ENCODE data around the gene SDK1.
A peak's percentile ranks its signal among the peaks of the same experiment; 100 is the strongest.

Gene SDK1

DNA sequence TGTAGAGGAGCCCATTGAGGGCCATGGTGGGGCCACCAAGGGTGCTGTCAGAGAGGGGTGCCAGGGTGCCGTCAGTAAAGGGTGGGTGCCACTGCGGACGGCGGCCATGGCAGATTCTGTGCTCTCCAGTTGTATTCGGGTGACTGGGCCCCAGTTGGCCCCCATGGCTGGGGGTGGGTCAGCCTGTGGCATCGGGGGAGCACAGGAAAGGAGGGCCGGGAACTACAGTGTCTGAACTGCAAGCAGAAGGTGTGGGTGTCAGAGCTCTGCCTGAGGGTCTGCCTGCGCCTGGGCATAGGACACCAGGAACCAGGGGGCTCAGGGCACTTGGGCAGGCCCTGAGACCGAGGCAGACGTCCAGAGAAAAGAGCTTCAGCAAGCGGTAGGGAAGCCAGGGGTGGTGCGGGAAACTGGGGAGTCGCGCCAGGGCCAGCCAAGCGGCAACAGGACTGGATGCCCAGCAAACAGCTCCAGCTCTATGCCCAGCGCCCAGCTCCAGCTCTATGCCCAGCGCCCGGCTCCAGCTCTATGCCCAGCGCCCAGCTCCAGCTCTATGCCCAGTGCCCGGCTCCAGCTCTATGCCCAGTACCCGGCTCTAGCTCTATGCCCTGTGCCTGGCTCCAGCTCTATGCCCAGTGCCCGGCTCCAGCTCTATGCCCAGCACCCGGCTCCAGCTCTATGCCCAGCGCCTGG is 878.8 kb downstream of the SDK1 start:
- H3K36me3 ChIP-seq (ENCODE audit: control insufficient read depth in 5 of 5, insufficient read depth in 5 of 5, low read length in 5 of 5) = peaks cover 0 to 4% (median 0%) of the 10 kb centered on the region in 5 donors
- H3K4me1 ChIP-seq (ENCODE audit: control insufficient read depth in 5 of 5, insufficient read depth in 5 of 5, low read length in 5 of 5) = no peaks in the 10 kb centered on the region
- no peaks in the 10 kb centered on the region for H3K27me3 ChIP-seq (ENCODE audit: control insufficient read depth in 5 of 5, insufficient read depth in 4 of 5, low read length in 5 of 5)
- peaks cover 0 to 3% (median 0%) of the 10 kb centered on the region in 5 donors for H3K9me3 ChIP-seq (ENCODE audit: control insufficient read depth in 5 of 5, low read length in 5 of 5)
- H3K27ac ChIP-seq (ENCODE audit: low read depth, low read length) = no peak overlapping the region
- H3K9ac ChIP-seq (ENCODE audit: low read length in 5 of 5) = no peak overlapping the region
- H3K4me3 ChIP-seq (ENCODE audit: low read depth in 1 of 5, low read length in 5 of 5) = no peak overlapping the region

DNA sequence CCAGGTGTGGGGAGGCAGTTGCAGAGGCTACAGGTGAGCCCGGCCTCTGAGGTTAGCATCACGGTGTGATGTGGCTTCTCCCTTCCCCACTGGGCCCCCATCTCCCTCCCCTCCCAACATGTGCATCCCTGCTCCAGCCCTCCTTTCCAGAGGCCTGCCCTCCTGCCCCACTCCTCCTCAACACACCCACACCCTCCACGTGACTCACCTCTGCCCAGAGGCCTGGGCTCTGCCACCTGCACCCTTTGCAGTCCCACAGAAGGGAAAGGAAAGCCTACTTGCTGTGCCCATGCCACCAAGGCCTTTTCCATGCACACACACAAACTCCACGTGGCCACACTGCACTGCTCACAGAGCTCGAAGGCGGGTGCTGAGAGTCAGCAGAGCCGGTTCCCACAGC is 880.4 kb downstream of the SDK1 start:
- no peaks in the 10 kb centered on the region for H3K27me3 ChIP-seq (ENCODE audit: control insufficient read depth in 5 of 5, insufficient read depth in 4 of 5, low read length in 5 of 5)
- H3K4me3 ChIP-seq (ENCODE audit: low read depth in 1 of 5, low read length in 5 of 5) = no peak overlapping the region
- H3K9ac ChIP-seq (ENCODE audit: low read length in 5 of 5) = no peak overlapping the region
- no peak overlapping the region for H3K27ac ChIP-seq (ENCODE audit: low read depth, low read length)
- no peaks in the 10 kb centered on the region for H3K4me1 ChIP-seq (ENCODE audit: control insufficient read depth in 5 of 5, insufficient read depth in 5 of 5, low read length in 5 of 5)
- H3K36me3 ChIP-seq (ENCODE audit: control insufficient read depth in 5 of 5, insufficient read depth in 5 of 5, low read length in 5 of 5) = peaks cover 0 to 4% (median 0%) of the 10 kb centered on the region in 5 donors
- peaks cover 0 to 3% (median 0%) of the 10 kb centered on the region in 5 donors for H3K9me3 ChIP-seq (ENCODE audit: control insufficient read depth in 5 of 5, low read length in 5 of 5)

DNA sequence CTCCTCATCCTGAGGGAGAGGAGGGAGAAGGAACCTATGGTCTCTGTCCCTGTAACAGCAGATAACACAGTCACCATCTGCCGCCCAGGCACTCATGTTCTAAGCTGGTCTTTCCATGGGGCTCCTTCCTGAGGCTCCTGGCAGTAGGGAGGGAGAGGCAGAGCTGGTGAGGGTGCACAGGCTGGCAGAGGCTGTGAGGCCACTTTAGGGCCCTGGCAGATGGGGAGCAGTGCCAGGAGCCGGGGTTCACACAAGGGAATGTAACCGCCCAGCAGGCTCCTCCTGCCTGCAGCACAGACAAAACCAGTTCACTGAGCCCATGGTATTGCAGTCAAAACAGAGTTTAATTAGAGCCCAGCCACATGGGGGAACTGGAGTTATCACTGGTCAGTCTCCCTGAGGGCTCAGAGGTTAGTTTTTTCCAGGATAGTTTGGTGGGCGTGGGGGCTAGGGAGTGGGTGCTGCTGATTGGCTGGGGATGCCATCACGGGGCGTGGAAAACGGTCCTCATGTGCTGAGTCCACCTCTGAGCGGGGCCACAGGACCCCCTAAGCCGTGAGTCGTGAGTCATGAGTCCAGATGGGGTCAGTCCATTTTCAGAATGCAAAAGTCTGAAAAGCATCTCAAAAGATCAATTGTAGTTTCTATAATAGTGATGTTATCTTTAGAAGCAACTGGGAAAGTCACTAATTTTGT is 881.7 kb downstream of the SDK1 start:
- no peaks in the 10 kb centered on the region for H3K27me3 ChIP-seq (ENCODE audit: control insufficient read depth in 5 of 5, insufficient read depth in 4 of 5, low read length in 5 of 5)
- no peak overlapping the region for H3K9ac ChIP-seq (ENCODE audit: low read length in 5 of 5)
- no peaks in the 10 kb centered on the region for H3K4me1 ChIP-seq (ENCODE audit: control insufficient read depth in 5 of 5, insufficient read depth in 5 of 5, low read length in 5 of 5)
- H3K4me3 ChIP-seq (ENCODE audit: low read depth in 1 of 5, low read length in 5 of 5) = no peak overlapping the region
- H3K27ac ChIP-seq (ENCODE audit: low read depth, low read length) = no peak overlapping the region
- peaks cover 0 to 4% (median 0%) of the 10 kb centered on the region in 5 donors for H3K36me3 ChIP-seq (ENCODE audit: control insufficient read depth in 5 of 5, insufficient read depth in 5 of 5, low read length in 5 of 5)
- H3K9me3 ChIP-seq (ENCODE audit: control insufficient read depth in 5 of 5, low read length in 5 of 5) = peaks cover 0 to 3% (median 0%) of the 10 kb centered on the region in 5 donors

DNA sequence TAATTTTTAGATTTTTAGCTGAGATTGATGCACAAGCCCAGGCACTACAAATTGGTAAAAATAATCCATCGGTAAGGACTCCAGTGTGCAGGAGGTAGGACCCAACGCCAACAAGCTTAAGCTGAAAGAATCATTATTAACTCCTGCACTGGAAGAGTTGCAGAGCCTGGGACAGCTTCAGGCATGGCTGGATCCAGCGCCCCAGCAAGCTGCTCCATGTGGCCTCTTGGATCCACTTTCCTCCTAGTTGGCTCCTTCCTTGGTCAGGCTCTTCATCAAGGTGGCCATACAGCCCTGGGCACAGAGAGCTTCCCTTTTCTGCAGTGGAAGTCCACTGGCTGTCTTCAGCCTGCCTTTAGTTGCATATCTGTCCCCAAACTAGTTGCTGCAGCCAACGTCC is 883.6 kb downstream of the SDK1 start:
- H3K4me3 ChIP-seq (ENCODE audit: low read depth in 1 of 5, low read length in 5 of 5) = no peak overlapping the region
- no peaks in the 10 kb centered on the region for H3K27me3 ChIP-seq (ENCODE audit: control insufficient read depth in 5 of 5, insufficient read depth in 4 of 5, low read length in 5 of 5)
- peaks cover 0 to 7% (median 4%) of the 10 kb centered on the region in 5 donors for H3K4me1 ChIP-seq (ENCODE audit: control insufficient read depth in 5 of 5, insufficient read depth in 5 of 5, low read length in 5 of 5)
- peaks cover 0 to 3% (median 0%) of the 10 kb centered on the region in 5 donors for H3K9me3 ChIP-seq (ENCODE audit: control insufficient read depth in 5 of 5, low read length in 5 of 5)
- no peak overlapping the region for H3K9ac ChIP-seq (ENCODE audit: low read length in 5 of 5)
- H3K27ac ChIP-seq (ENCODE audit: low read depth, low read length) = no peak overlapping the region
- H3K36me3 ChIP-seq (ENCODE audit: control insufficient read depth in 5 of 5, insufficient read depth in 5 of 5, low read length in 5 of 5) = peaks cover 0 to 2% (median 0%) of the 10 kb centered on the region in 5 donors

DNA sequence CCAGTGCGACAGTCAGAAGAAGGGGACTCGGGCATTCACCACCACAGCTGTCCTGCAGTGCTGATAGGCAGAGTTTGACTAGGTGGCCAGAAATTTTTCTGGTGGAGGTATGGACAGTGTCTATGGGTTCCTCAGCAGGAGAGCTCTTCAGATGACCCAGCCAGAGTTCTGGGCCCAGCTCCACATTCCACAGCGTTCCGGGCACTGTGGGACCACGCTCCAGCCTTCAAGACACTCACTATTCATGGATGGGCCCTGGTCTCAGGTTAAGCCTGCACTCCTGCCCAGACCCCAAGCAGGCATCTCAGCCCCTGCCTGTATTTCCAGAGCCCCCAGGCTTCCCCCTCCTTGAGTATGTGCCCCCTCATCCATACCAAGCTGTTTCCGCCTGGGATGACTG is 884.1 kb downstream of the SDK1 start:
- Histone ChIP-seq H3K9me3 (ENCODE audit: control insufficient read depth in 5 of 5, low read length in 5 of 5) (peaks cover 0 to 3% (median 0%) of the 10 kb centered on the region in 5 donors), H3K9ac (ENCODE audit: low read length in 5 of 5) (no peak overlapping the region), H3K27ac (ENCODE audit: low read depth, low read length) (no peak overlapping the region), H3K4me1 (ENCODE audit: control insufficient read depth in 5 of 5, insufficient read depth in 5 of 5, low read length in 5 of 5) (peaks cover 0 to 7% (median 4%) of the 10 kb centered on the region in 5 donors), H3K27me3 (ENCODE audit: control insufficient read depth in 5 of 5, insufficient read depth in 4 of 5, low read length in 5 of 5) (no peaks in the 10 kb centered on the region), H3K36me3 (ENCODE audit: control insufficient read depth in 5 of 5, insufficient read depth in 5 of 5, low read length in 5 of 5) (peaks cover 0 to 2% (median 0%) of the 10 kb centered on the region in 5 donors), H3K4me3 (ENCODE audit: low read depth in 1 of 5, low read length in 5 of 5) (no peak overlapping the region)

DNA sequence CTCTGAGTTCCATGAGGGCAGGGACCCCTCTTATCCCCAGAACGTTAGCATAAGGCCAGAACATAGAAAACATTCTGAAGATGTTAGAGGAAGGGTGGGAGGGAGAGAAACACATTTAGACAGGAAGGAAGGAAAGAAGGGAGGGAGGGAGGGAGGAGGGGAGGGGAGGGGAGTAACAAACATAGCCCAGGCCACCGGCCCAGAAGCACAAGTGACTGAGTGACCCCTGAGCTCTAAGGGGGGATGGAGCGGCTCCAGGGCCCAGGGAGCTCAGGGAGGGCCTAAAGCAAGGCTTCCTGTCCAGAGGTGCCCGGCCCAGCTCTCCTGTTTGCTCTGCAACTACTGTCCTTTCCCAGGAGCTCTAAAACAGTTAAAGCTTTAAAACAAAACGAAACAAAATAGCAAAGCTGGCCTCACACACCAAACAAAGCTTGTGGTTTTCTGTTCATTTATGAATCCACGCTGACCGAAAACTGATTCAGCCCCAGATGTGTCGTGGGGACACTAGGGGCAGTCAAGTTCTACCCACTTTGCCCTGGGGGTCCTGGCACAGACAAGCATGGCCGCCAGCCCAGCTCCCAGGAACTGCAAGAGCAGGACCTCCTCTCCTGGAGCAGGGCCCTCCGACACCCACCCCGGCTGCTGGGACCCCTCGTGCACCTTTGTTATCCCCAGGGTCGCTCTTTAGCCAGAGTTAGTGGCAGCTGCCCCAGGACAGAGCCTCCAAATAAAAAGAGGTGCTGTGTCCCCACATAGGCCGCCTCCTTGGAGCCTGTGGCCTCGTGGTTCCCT is 884.9 kb downstream of the SDK1 start:
- no peak overlapping the region for H3K4me3 ChIP-seq (ENCODE audit: low read depth in 1 of 5, low read length in 5 of 5)
- H3K27me3 ChIP-seq (ENCODE audit: control insufficient read depth in 5 of 5, insufficient read depth in 4 of 5, low read length in 5 of 5) = no peaks in the 10 kb centered on the region
- peaks cover 0 to 3% (median 0%) of the 10 kb centered on the region in 5 donors for H3K9me3 ChIP-seq (ENCODE audit: control insufficient read depth in 5 of 5, low read length in 5 of 5)
- peaks cover 0 to 7% (median 4%) of the 10 kb centered on the region in 5 donors for H3K4me1 ChIP-seq (ENCODE audit: control insufficient read depth in 5 of 5, insufficient read depth in 5 of 5, low read length in 5 of 5)
- no peak overlapping the region for H3K27ac ChIP-seq (ENCODE audit: low read depth, low read length)
- H3K36me3 ChIP-seq (ENCODE audit: control insufficient read depth in 5 of 5, insufficient read depth in 5 of 5, low read length in 5 of 5) = peaks cover 0 to 2% (median 0%) of the 10 kb centered on the region in 5 donors
- H3K9ac ChIP-seq (ENCODE audit: low read length in 5 of 5) = no peak overlapping the region

DNA sequence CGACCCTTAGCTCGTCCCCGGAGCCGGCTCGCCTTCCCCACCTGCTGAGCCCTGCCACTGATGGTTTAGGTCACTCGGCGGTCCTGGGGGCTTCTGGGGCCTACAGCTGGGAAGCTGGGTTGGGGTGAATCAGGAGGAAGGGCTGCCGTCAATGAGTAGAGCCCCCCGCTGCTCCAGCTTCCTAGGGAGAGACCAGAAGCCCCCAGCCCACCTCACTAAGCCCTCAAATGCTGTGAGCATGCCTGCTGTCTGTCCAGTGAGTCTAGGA is 885.4 kb downstream of the SDK1 start:
- Histone ChIP-seq H3K9ac (ENCODE audit: low read length in 5 of 5) (no peak overlapping the region), H3K4me1 (ENCODE audit: control insufficient read depth in 5 of 5, insufficient read depth in 5 of 5, low read length in 5 of 5) (peaks cover 0 to 7% (median 4%) of the 10 kb centered on the region in 5 donors), H3K36me3 (ENCODE audit: control insufficient read depth in 5 of 5, insufficient read depth in 5 of 5, low read length in 5 of 5) (peaks cover 0 to 2% (median 0%) of the 10 kb centered on the region in 5 donors), H3K27ac (ENCODE audit: low read depth, low read length) (no peak overlapping the region), H3K27me3 (ENCODE audit: control insufficient read depth in 5 of 5, insufficient read depth in 4 of 5, low read length in 5 of 5) (no peaks in the 10 kb centered on the region), H3K9me3 (ENCODE audit: control insufficient read depth in 5 of 5, low read length in 5 of 5) (peaks cover 0 to 3% (median 0%) of the 10 kb centered on the region in 5 donors), H3K4me3 (ENCODE audit: low read depth in 1 of 5, low read length in 5 of 5) (no peak overlapping the region)

DNA sequence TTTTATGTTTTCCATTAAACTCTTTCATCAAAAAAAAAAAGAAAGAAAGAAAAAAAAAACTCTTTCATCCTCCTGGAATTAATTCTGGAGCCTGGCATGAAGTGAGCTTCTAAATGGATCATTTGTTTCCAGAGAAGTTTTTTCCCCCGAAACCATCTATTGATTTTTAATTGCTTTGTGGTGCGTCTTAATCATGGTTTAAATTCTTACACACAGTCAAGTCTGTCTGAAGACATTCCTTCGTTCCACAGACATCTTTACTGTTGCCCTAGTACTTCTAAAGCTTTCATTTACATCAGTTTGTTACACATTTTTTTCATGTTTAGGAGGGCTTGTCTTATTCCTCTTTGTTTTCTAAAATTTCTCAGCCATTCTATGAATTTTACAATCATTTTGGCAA is 887.6 kb downstream of the SDK1 start:
- Histone ChIP-seq H3K27ac (ENCODE audit: low read depth, low read length) (peak overlapping the region; percentile 29), H3K9ac (ENCODE audit: low read length in 5 of 5) (no peak overlapping the region), H3K27me3 (ENCODE audit: control insufficient read depth in 5 of 5, insufficient read depth in 4 of 5, low read length in 5 of 5) (no peaks in the 10 kb centered on the region), H3K4me3 (ENCODE audit: low read depth in 1 of 5, low read length in 5 of 5) (peak overlapping the region in 1 of 5 donors; percentile 27), H3K36me3 (ENCODE audit: control insufficient read depth in 5 of 5, insufficient read depth in 5 of 5, low read length in 5 of 5) (no peaks in the 10 kb centered on the region), H3K9me3 (ENCODE audit: control insufficient read depth in 5 of 5, low read length in 5 of 5) (no peaks in the 10 kb centered on the region), H3K4me1 (ENCODE audit: control insufficient read depth in 5 of 5, insufficient read depth in 5 of 5, low read length in 5 of 5) (peaks cover 0 to 7% (median 4%) of the 10 kb centered on the region in 5 donors)

DNA sequence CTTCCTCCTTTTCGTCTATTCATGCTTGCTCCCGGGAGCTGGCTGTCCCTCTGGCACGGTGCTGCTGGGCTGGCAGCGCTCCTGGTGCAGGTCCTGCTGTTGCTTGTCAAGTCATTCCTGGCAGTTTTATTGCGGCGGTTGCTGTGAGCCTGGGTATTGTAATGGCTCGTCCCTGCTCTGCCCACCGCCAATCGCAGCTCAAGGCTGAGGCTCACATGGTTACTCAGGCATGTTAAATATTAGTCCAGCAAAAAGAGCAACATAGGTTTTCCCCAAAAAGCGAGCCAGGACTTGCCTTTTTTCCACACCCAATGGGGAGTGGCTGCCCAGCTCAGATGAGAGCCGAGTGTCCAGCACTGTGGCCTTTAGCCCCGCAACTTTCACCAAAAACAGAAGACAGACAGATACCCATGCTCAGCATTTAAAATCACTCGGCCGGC is 888.1 kb downstream of the SDK1 start:
- no peaks in the 10 kb centered on the region for H3K27me3 ChIP-seq (ENCODE audit: control insufficient read depth in 5 of 5, insufficient read depth in 4 of 5, low read length in 5 of 5)
- no peaks in the 10 kb centered on the region for H3K9me3 ChIP-seq (ENCODE audit: control insufficient read depth in 5 of 5, low read length in 5 of 5)
- H3K36me3 ChIP-seq (ENCODE audit: control insufficient read depth in 5 of 5, insufficient read depth in 5 of 5, low read length in 5 of 5) = no peaks in the 10 kb centered on the region
- H3K4me3 ChIP-seq (ENCODE audit: low read depth in 1 of 5, low read length in 5 of 5) = peak overlapping the region in 1 of 5 donors; percentile 27
- peaks cover 0 to 7% (median 4%) of the 10 kb centered on the region in 5 donors for H3K4me1 ChIP-seq (ENCODE audit: control insufficient read depth in 5 of 5, insufficient read depth in 5 of 5, low read length in 5 of 5)
- no peak overlapping the region for H3K9ac ChIP-seq (ENCODE audit: low read length in 5 of 5)
- peak overlapping the region; percentile 29 for H3K27ac ChIP-seq (ENCODE audit: low read depth, low read length)

Data from subcutaneous abdominal adipose tissue (tissue), 5 donors.